ENCODE measurements around the gene CCDC40. TPM values are rescaled to one million over a fixed set of nuclear protein-coding genes. Genes with fewer than 3 reads are reported as not detected.

The CCDC40 gene
- total and polyA plus RNA-seq, 2 of the 13 experiments (the other 11 are each of a cell fraction or from before 2014, with no cell fraction given) = 4.1 to 5.5 TPM

GRCh38 chr17:80034791-80035686 is 1.4 kb upstream of the CCDC40 start (continued):
- TF ChIP-seq ZNF460 (CRISPR knock-in tag; IDR thresholded peaks at IDR 0.05; ENCODE audit: borderline replicate concordance) (no peak), ZNF589 (CRISPR knock-in tag; conservative IDR thresholded peaks at IDR 0.05) (no peak), ZNF136 (CRISPR knock-in tag; IDR thresholded peaks at IDR 0.05; ENCODE audit: low read depth) (no peak), RERE (CRISPR knock-in tag; IDR thresholded peaks at IDR 0.05; ENCODE audit: low read depth) (no peak), PAWR (CRISPR knock-in tag; IDR thresholded peaks at IDR 0.05; ENCODE audit: borderline replicate concordance) (no peak), KDM1A (CRISPR knock-in tag; IDR thresholded peaks at IDR 0.05) (no peak), EHMT2 (IDR thresholded peaks at IDR 0.05; ENCODE audit: borderline replicate concordance, low read depth, low read length) (no peak), NCOA1 (CRISPR knock-in tag; IDR thresholded peaks at IDR 0.05) (no peak), RXRB (CRISPR knock-in tag; IDR thresholded peaks at IDR 0.05; ENCODE audit: borderline replicate concordance) (0 out of 2 replicates have a peak, but pooled peaks have one; percentile 14), FOXO1 (CRISPR knock-in tag; IDR thresholded peaks at IDR 0.05) (no peak), ISL2 (CRISPR knock-in tag; IDR thresholded peaks at IDR 0.05) (peak; percentile 68), NR2F2 (IDR thresholded peaks at IDR 0.05; ENCODE audit: borderline replicate concordance, low read depth) (no peak), HNF1A (IDR thresholded peaks at IDR 0.05; ENCODE audit: low read depth) (no peak), HNF1A (CRISPR knock-in tag; IDR thresholded peaks at IDR 0.05; ENCODE audit: borderline replicate concordance) (0 out of 2 replicates have a peak, but pooled peaks have one; percentile 20)
